ENCODE data around the gene CNTNAP2.

DNA sequence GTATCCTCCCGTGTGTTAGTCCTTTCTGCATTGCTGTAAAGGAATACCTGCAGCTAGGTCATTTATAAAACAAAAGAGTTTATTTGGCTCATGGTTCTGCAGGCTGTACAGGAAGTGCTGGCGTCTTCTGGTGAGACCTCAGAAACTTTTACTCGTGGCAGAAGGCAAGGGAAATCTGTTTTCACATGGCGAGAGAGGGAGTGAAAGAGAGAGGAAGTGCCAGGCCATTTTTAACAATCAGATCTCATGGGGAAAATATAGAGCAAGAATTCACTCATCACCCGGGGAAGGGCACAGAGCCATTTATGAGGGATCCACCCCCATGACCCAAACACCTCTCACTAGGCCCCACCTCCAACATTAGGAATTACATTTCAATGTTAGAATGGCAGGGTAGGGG lies 952.2 kb downstream of the CNTNAP2 start:
- TF ChIP-seq POLR2A (IDR thresholded peaks at IDR 0.05; ENCODE audit: control extremely low read depth in 1 of 2, low read depth in 2 of 2, low read length in 2 of 2) (no peak), GABPA (IDR thresholded peaks at IDR 0.05; ENCODE audit: borderline replicate concordance, insufficient read depth, low read length) (no peak), PHF8 (conservative IDR thresholded peaks at IDR 0.05; ENCODE audit: low read depth, low read length) (no peak), EZH2 (IDR thresholded peaks at IDR 0.05; ENCODE audit: low read depth, low read length, severe bottlenecking) (no peak), SAP30 (IDR thresholded peaks at IDR 0.05; ENCODE audit: insufficient read depth, insufficient replicate concordance, low read length) (no peak), KDM5A (IDR thresholded peaks at IDR 0.05; ENCODE audit: low read length) (no peak), ZNF274 (IDR thresholded peaks at IDR 0.05; ENCODE audit: borderline replicate concordance, extremely low read depth, low read length) (no peak), MAFK (IDR thresholded peaks at IDR 0.05; ENCODE audit: low read depth, low read length) (no peak), GTF2F1 (IDR thresholded peaks at IDR 0.05; ENCODE audit: borderline replicate concordance, low read depth, low read length) (no peak), RAD21 (IDR thresholded peaks at IDR 0.05 in 1 of 2, conservative IDR thresholded peaks at IDR 0.05 in 1 of 2; ENCODE audit: low read depth in 2 of 2, low read length in 2 of 2) (no peak), ASH2L (IDR thresholded peaks at IDR 0.05; ENCODE audit: low read length) (no peak)
